ENCODE measurements around the gene RAD21L1. TPM values are rescaled to one million over a fixed set of nuclear protein-coding genes. Genes with fewer than 3 reads are reported as not detected.

The RAD21L1 gene
- polyA plus RNA-seq, 1 donor from 2014 or later, result not detected

- Histone ChIP-seq H3K36me3 (ENCODE audit: insufficient read depth, low read length) (no peaks in the 10 kb centered on the region), H3K27ac (ENCODE audit: low read length) (peak overlapping the region; percentile 8), H3F3A (ENCODE audit: insufficient read depth, low read length, poor library complexity, severe bottlenecking) (no peaks in the 10 kb centered on the region), H3K9ac (ENCODE audit: low read length) (no peak overlapping the region), H3K9me2 (ENCODE audit: insufficient read depth, low read length) (no peaks in the 10 kb centered on the region), H3K9me3 (ENCODE audit: low read length) (no peaks in the 10 kb centered on the region), H3K4me2 (ENCODE audit: low read length) (no peak overlapping the region), H3K27me3 (ENCODE audit: insufficient read depth, low read depth, low read length) (peaks cover 8% of the 10 kb centered on the region), H3K4me3 (ENCODE audit: low read length) (no peak overlapping the region), H4K20me1 (ENCODE audit: insufficient read depth) (no peaks in the 10 kb centered on the region), H3K79me2 (replicated peaks; ENCODE audit: insufficient read depth, low read length) (no peaks in the 10 kb centered on the region), H2AFZ (ENCODE audit: low read depth, low read length) (no peak overlapping the region)
- TF ChIP-seq CTCF (IDR thresholded peaks at IDR 0.05; ENCODE audit: poor library complexity, severe bottlenecking), result no peak
- TF ChIP-seq RAD21 (conservative IDR thresholded peaks at IDR 0.05), result no peak
- TF ChIP-seq MXI1 (conservative IDR thresholded peaks at IDR 0.05; ENCODE audit: poor library complexity, severe bottlenecking), result no peak
- TF ChIP-seq EP300 (conservative IDR thresholded peaks at IDR 0.05; ENCODE audit: poor library complexity, severe bottlenecking), result no peak
Observed at GRCh38 chr20:1187605-1188171, 38.2 kb upstream of the RAD21L1 start.

GRCh38 chr20:1188347-1188746 lies 37.5 kb upstream of the RAD21L1 start:
- Histone ChIP-seq H3K4me2 (ENCODE audit: low read length) (no peak overlapping the region), H3F3A (ENCODE audit: insufficient read depth, low read length, poor library complexity, severe bottlenecking) (no peaks in the 10 kb centered on the region), H3K27ac (ENCODE audit: low read length) (no peak overlapping the region), H3K9me2 (ENCODE audit: insufficient read depth, low read length) (no peaks in the 10 kb centered on the region), H3K4me3 (ENCODE audit: low read length) (no peak overlapping the region), H3K9me3 (ENCODE audit: low read length) (no peaks in the 10 kb centered on the region), H3K36me3 (ENCODE audit: insufficient read depth, low read length) (no peaks in the 10 kb centered on the region), H3K9ac (ENCODE audit: low read length) (no peak overlapping the region), H2AFZ (ENCODE audit: low read depth, low read length) (no peak overlapping the region), H4K20me1 (ENCODE audit: insufficient read depth) (no peaks in the 10 kb centered on the region), H3K79me2 (replicated peaks; ENCODE audit: insufficient read depth, low read length) (no peaks in the 10 kb centered on the region), H3K27me3 (ENCODE audit: insufficient read depth, low read depth, low read length) (peaks cover 8% of the 10 kb centered on the region)
- no peak for TF ChIP-seq RAD21 (conservative IDR thresholded peaks at IDR 0.05)
- no peak for TF ChIP-seq CTCF (IDR thresholded peaks at IDR 0.05; ENCODE audit: poor library complexity, severe bottlenecking)
- no peak for TF ChIP-seq EP300 (conservative IDR thresholded peaks at IDR 0.05; ENCODE audit: poor library complexity, severe bottlenecking)
- TF ChIP-seq EZH2 (IDR thresholded peaks at IDR 0.05; ENCODE audit: borderline replicate concordance, insufficient read depth, low read length, poor library complexity, severe bottlenecking), result no peak
- TF ChIP-seq REST (IDR thresholded peaks at IDR 0.05; ENCODE audit: borderline replicate concordance), result no peak
- TF ChIP-seq TAF1 (IDR thresholded peaks at IDR 0.05; ENCODE audit: low read depth), result no peak

All from neural cell (in vitro differentiated cells).